ENCODE measurements around the gene HBS1L.

DNA sequence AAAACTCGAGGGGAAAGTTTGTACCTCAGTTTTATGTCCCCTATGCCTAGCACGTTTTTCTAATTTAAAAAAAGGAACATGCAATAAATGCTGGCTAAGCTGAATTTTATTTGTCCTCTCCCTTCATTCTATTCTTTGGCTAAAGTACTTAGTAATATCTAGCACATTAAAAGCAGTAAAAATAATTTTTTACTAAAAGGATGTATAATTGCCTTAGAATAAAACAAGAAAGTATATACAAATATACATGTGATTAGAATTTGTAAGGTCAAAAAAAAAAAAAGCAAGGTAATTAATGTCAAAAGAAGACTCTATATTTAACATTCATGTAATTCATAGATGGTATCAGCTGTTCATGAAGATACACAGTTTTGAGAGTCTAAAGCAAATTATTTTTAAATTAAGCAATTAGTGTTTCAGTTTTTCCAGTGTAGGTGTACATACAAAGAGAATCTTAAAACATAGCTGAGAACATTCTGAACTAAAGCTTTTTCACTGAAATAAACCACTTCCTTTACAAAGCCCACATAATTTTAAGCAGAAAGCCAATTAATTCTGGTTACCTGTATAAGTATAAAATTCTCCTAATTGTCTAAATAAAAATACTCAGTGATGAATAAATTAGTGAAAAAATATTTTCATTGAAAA, 32.4 kb downstream of the HBS1L start:
- TF ChIP-seq, protein P1, sequence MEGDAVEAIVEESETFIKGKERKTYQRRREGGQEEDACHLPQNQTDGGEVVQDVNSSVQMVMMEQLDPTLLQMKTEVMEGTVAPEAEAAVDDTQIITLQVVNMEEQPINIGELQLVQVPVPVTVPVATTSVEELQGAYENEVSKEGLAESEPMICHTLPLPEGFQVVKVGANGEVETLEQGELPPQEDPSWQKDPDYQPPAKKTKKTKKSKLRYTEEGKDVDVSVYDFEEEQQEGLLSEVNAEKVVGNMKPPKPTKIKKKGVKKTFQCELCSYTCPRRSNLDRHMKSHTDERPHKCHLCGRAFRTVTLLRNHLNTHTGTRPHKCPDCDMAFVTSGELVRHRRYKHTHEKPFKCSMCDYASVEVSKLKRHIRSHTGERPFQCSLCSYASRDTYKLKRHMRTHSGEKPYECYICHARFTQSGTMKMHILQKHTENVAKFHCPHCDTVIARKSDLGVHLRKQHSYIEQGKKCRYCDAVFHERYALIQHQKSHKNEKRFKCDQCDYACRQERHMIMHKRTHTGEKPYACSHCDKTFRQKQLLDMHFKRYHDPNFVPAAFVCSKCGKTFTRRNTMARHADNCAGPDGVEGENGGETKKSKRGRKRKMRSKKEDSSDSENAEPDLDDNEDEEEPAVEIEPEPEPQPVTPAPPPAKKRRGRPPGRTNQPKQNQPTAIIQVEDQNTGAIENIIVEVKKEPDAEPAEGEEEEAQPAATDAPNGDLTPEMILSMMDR (conservative IDR thresholded peaks at IDR 0.05; ENCODE audit: low read length) = no peak
- no peak for TF ChIP-seq EZH2phosphoT487 (IDR thresholded peaks at IDR 0.05; ENCODE audit: borderline replicate concordance, low read depth, low read length)
